ENCODE measurements around the gene EXTL1.
"Not testable (repeated sequence)": the region's sequence is repeated elsewhere in the genome, so short reads cannot be mapped to it uniquely, and the experiment has no call there.

The EXTL1 gene

GRCh38 chr1:26021647-26022403 lies at the start of gene EXTL1:
TSS of gene EXTL1 (plus strand) at chr1:26021775. CDS start at chr1:26022647, 872 bp downstream.
- FAIRE-seq, result no peak

GRCh38 chr1:25971811-25972180 lies 49.8 kb upstream of the EXTL1 start:
- FAIRE-seq, result no peak

GRCh38 chr1:25973610-25974321 lies 47.8 kb upstream of the EXTL1 start:
- no peak for FAIRE-seq

GRCh38 chr1:25977801-25978200 lies 43.8 kb upstream of the EXTL1 start:
- FAIRE-seq, result no peak

- no peak for FAIRE-seq
These were observed 43.2 kb upstream of the EXTL1 start for GRCh38 chr1:25978403-25978802.

- FAIRE-seq, result no peak
These were observed 42.4 kb upstream of the EXTL1 start for GRCh38 chr1:25979210-25979609.

- FAIRE-seq, result no peak
These were observed 36.4 kb upstream of the EXTL1 start for GRCh38 chr1:25985171-25985570.

GRCh38 chr1:25985670-25986069 lies 35.9 kb upstream of the EXTL1 start:
- no peak for FAIRE-seq

- not testable (repeated sequence) for FAIRE-seq
These were observed 34.8 kb upstream of the EXTL1 start for GRCh38 chr1:25986773-25987172.

- no peak for FAIRE-seq
These were observed 33.6 kb upstream of the EXTL1 start for GRCh38 chr1:25987951-25988350.

GRCh38 chr1:25989440-25990234 lies 31.9 kb upstream of the EXTL1 start:
- no peak for FAIRE-seq

- FAIRE-seq, result no peak
These were observed 31.3 kb upstream of the EXTL1 start for GRCh38 chr1:25990251-25990650.

- no peak for FAIRE-seq
These were observed 30.7 kb upstream of the EXTL1 start for GRCh38 chr1:25990702-25991395.

GRCh38 chr1:25991937-25992688 lies 29.5 kb upstream of the EXTL1 start:
- FAIRE-seq, result no peak

- no peak for FAIRE-seq
These were observed 28.8 kb upstream of the EXTL1 start for GRCh38 chr1:25992689-25993171.

GRCh38 chr1:25993197-25993951 lies 28.2 kb upstream of the EXTL1 start:
- FAIRE-seq, result no peak

- FAIRE-seq, result no peak
These were observed 27.0 kb upstream of the EXTL1 start for GRCh38 chr1:25994402-25995150.

GRCh38 chr1:25996966-25997827 lies 24.4 kb upstream of the EXTL1 start:
- no peak for FAIRE-seq

Measured in islet of Langerhans (tissue), 1 donor.